HG03064 (cell line): ENCODE results near the gene MLH3.

Experiments
- ATAC-seq: cut with Tn5 transposase; IDR thresholded peaks from one replicate; pipeline ENCODE4 v1.9.1; 2021; ENCODE audit warnings: low read depth; ENCODE audit not compliant: unreplicated experiment

MLH3 gene

DNA sequence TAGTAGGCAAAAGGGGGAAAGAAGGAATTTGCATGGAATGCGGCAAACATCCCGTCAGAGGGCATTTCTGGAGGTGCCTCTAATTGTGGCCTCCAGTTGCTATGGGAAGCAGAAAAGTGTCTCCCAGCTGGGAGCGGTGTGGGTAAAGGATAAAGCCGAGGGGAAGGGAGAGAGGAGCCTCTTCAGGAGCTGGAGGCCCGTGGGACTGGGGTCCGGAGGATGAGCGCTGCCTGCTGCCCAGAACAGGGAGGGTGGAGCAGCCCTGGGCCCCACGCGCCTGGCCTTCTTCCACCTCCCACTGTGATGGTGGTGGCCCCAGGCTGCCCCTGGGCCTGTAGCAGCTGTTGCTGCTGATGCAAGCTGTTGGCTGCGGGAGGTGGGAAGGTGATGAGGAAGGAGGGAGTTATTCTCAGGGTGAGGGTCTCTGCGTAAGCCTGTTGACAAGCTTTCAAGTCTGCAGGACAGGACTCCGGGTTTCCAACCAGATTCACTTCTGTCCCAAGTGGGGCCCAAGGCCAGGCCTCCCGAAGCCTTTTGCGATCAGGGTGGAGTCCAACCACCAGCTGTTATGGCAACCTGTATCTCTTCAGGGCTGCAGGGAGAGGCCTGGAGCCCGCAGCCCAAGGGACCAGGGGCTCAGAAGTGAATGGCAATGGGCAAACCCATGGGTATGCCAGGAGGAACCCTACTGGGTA lies 76.8 kb downstream of the MLH3 start:
- no peak for ATAC-seq

DNA sequence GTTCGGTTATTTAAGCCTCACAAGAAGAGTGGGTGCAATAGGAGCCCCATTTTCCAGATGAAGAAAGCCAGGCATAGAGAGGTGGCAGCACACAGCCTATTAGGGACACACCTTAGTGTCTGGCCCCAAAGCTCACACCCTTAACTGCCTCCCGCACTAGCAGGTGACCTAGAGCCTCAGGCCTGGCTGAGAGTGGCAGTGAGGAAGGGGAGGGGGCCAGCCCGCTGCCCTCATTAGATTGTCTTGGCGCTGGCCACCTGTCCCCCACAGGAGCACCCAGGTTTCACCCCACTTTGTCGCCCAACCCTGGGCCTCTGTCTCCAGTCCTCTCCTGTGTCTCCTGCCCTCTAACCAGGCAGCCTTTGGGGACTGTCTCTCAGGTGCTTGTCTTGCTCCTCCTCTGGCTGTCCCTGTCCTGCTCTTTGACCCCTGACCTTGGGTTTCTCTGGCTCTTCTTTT lies 77.3 kb downstream of the MLH3 start:
- no peak for ATAC-seq

DNA sequence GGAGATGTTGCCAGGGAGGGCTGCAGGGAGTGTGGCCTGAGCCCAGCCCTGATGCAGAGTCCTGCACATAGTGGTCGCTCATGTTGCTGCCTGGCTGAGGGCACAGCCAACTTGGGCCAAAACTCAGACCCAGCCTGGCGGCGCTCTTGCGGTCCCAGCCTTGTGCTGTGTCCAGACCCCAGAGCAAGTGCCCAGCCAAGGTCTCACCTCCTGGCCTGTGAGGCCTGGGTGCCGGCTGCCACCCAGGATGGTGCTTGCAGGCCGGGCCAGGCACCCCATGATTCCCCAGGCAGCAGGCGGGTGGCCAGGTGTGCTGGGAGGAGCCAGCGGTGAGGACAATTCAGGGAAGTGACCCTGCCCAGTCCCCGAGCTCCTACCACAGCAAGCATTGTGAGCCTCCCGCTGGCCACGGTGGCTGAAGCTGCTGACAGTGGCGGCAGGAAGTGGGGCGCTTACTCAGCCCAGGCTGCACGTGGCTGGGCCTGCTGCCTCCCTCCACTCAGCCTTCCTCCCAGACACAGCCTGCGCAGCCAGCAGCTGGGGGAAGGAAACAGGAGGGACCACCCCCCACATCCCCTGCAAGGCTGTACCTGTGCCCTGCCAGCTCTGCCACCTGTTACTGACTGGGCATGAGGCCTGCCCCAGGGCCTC lies 78.1 kb downstream of the MLH3 start:
- ATAC-seq = no peak

DNA sequence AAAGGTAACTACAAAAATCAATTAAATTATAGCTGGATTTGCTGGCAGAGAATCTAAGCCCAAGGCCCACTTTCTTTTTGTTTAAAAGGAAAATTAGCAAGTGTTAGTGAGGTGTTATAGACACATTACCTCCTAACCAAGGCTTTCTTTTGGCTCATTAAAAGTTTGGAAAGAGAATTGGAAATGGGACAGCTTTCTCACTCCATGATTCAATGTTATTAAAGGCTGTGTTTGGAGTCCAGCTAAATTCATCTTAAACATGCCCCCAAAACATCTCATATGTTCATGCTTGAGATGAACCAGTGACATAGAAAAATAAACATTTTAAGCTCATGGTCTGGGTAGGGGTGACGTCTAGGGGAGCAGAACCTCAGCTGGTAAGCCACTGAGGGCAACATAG lies 82.5 kb downstream of the MLH3 start:
- ATAC-seq = no peak

DNA sequence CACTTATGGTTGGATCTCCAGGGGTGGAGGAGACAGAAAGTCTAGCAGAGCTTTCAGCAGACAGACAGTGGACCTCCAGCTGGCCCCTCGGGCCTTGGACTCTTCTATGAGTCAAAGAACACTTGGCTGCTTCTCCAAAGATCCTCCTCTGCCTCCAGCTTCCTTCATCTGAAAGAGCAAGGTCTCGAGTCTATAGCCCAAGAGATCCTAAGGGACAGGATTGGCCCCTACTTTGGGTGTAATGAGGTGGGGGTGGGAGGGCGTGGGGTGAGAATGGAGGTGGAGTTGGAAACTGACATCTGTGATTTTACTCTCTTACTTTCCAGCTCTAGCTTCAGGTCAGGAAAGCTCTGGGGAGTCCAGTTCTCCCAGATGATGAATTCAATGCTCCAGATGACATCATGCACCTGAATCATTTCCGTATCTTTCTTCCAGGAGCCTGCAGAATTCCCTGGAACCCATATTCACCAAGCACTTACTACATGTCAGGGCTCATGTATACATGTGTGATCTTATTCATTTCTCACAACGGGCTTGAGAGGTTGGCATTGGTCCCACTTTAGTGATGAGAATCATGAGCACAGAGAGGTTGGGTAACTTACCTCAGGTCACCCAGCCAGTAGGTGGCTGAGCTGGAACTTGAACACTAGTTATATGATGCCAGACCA lies 85.6 kb downstream of the MLH3 start:
- ATAC-seq = no peak

- no peak for ATAC-seq
Measured at GRCh38 chr14:74964787-74965485, 86.3 kb downstream of the MLH3 start.
